Psoas muscle (tissue), 8 donors: ENCODE results near the gene RBMY1B. TPM values are rescaled to one million over a fixed set of nuclear protein-coding genes. Genes with fewer than 3 reads are reported as not detected.
"Not testable (repeated sequence)": the region's sequence is repeated elsewhere in the genome, so short reads cannot be mapped to it uniquely, and the experiment has no call there.

Source experiments
- ATAC-seq, 4 donors: fragments of 200-7000 bp; cut with Tn5 transposase; one replicate each; pipeline ENCODE4 v1.9.1; 2020; ENCODE audit warnings: moderate library complexity in 3 of 4, mild to moderate bottlenecking in 2 of 4
- DNase-seq, 2 donors: peaks; one replicate each; pipeline ENCODE4 v3.0.0-alpha.2; 2020
- H3K27ac ChIP-seq: fragments of 200-600 bp; one replicate; pipeline ENCODE4 v1.8.0; 2022
- H3K27me3 ChIP-seq, 3 donors: fragments of 200-600 bp in 1 of 3; one replicate each; pipeline versions ENCODE4 v1.6.1 to v1.8.0; 2013 to 2022; ENCODE audit warnings: low read length in 2 of 3, mild to moderate bottlenecking in 2 of 3, moderate library complexity in 1 of 3; ENCODE audit not compliant: insufficient read depth in 3 of 3
- H3K36me3 ChIP-seq, 2 donors: fragments of 200-600 bp in 1 of 2; one replicate each; pipeline versions ENCODE4 v1.6.1 to v1.8.0; 2013 to 2022; ENCODE audit warnings: low read depth in 1 of 2, mild to moderate bottlenecking in 1 of 2, moderate library complexity in 1 of 2; ENCODE audit not compliant: insufficient read depth in 1 of 2
- H3K4me1 ChIP-seq: fragments of 200-600 bp; one replicate; pipeline ENCODE4 v1.8.0; 2022
- H3K4me3 ChIP-seq: fragments of 200-600 bp; one replicate; pipeline ENCODE4 v1.8.0; 2022; ENCODE audit warnings: mild to moderate bottlenecking
- H3K9me3 ChIP-seq: fragments of 200-600 bp; one replicate; pipeline ENCODE4 v1.8.0; 2022
- CTCF ChIP-seq: fragments of 200-600 bp; IDR thresholded peaks from one replicate; pipeline ENCODE4 v1.8.0; 2022; ENCODE audit warnings: antibody characterized with exemption
- WGBS, 3 donors: extraction: QIAGEN DNeasy Blood & Tissue Kit; methylation state at CpG; one replicate each; pipeline versions ENCODE4 v1.1.6 to v1.1.7; 2013; 5-methylcytosine and 5-hydroxymethylcytosine counted together
- intact Hi-C, 2 donors: fragments of 100-400 bp; cut with DNase I; formaldehyde crosslinking; loops; one replicate each; pipeline versions ENCODE4 v1.11.0 to v1.14.2; 2022
- long read RNA-seq, 2 donors: library from polyadenylated mRNA; unstranded; transcript quantifications; one replicate each; pipeline ENCODE4 v2.0.0, GENCODE V29; 2021
- polyA plus RNA-seq, 3 donors: library from polyadenylated mRNA; stranded (reverse); fragments of 200-250 nt; gene quantifications; one replicate each; pipeline ENCODE4 v1.2.3, GENCODE V29; 2013
- total RNA-seq, 4 donors: library from RNA; stranded (reverse); fragmentation: NEBNext Ultra II Directional in 2 of 4; extraction: Animal tissue kit (Norgen Biotek cat#: 25700) in 2 of 4; gene quantifications; one replicate each; pipeline versions ENCODE4 v1.2.1 to v1.2.4, GENCODE V29; 2021 to 2023
- donor health status: healthy with polysubstance abuse.
- donor health status: DM: no; HTN: no; CAD: no; lungs with moderate emphysema.
- donor health status: Bipolar disorder and iron deficiency.
- donor health status: healthy.
- donor health status: DM: yes; HTN: yes; CAD: no.
- donor health status: DM: no; HTN: no; CAD: no.
- donor health status: DM: no; HTN: no; CAD: no.
- donor health status: DM: yes; HTN: yes; CAD: no.

The RBMY1B gene
- total RNA-seq: not detected
- polyA plus RNA-seq: not detected
- long read RNA-seq, donor 1: 0 reads
- long read RNA-seq, donor 2: 0 reads

- H3K27ac ChIP-seq, intact Hi-C loops, H3K27me3 ChIP-seq, H3K4me3 ChIP-seq, H3K9me3 ChIP-seq, H3K4me1 ChIP-seq, ATAC-seq, DNase-seq, H3K36me3 ChIP-seq: not testable (repeated sequence)
- no CpG with 5 or more reads among the region's 28 CpGs for WGBS, 3 donors
These were observed at the start of gene RBMY1B for GRCh38 chrY:21511038-21511437. RBMY1B (plus strand) TSS chrY:21511338; CDS start chrY:21513351, 2,013 bp downstream.

GRCh38 chrY:21462915-21463314 is 48.2 kb upstream of the RBMY1B start:
- H3K36me3 ChIP-seq, H3K4me3 ChIP-seq, H3K9me3 ChIP-seq, DNase-seq, H3K4me1 ChIP-seq, H3K27ac ChIP-seq, H3K27me3 ChIP-seq, intact Hi-C loops, ATAC-seq: not testable (repeated sequence)
- WGBS, 3 donors: 80 to 94% methylated on average over 1 of the region's 1 CpG; no CpG with 5 or more reads in 1 of the 3 donors

GRCh38 chrY:21482967-21483366 is 28.2 kb upstream of the RBMY1B start:
- H3K9me3 ChIP-seq: no peaks in the 10 kb centered on the region

GRCh38 chrY:21534579-21534978 is 23.4 kb downstream of the RBMY1B start, which contains the start of gene RBMY1A1:
RBMY1A1 (plus strand) TSS chrY:21534879; CDS start chrY:21536892, 2,013 bp downstream.
- H3K27ac ChIP-seq, H3K4me1 ChIP-seq, DNase-seq, H3K9me3 ChIP-seq, ATAC-seq, H3K36me3 ChIP-seq, H3K4me3 ChIP-seq, H3K27me3 ChIP-seq, intact Hi-C loops: not testable (repeated sequence)
- WGBS, 3 donors: no CpG with 5 or more reads among the region's 28 CpGs

More at GRCh38 chrY:21482967-21483366, 28.2 kb upstream of the RBMY1B start:
- WGBS, 3 donors: 11 to 22% methylated on average over 1 of the region's 1 CpG; no CpG with 5 or more reads in 1 of the 3 donors
- Histone ChIP-seq H3K36me3 (no peaks in the 10 kb centered on the region), H3K4me1 (no peaks in the 10 kb centered on the region), H3K4me3 (no peak overlapping the region), H3K27ac (no peak overlapping the region), H3K27me3 (no peaks in the 10 kb centered on the region)
- TF ChIP-seq CTCF: no peak
- no peak for DNase-seq
- ATAC-seq: no peak
- intact Hi-C loops: no loop called here

- H3K27ac ChIP-seq, intact Hi-C loops, H3K4me1 ChIP-seq, H3K4me3 ChIP-seq, H3K27me3 ChIP-seq, DNase-seq, H3K36me3 ChIP-seq, ATAC-seq, H3K9me3 ChIP-seq: not testable (repeated sequence)
- WGBS, 3 donors: no CpG with 5 or more reads among the region's 5 CpGs
These were observed 48.3 kb downstream of the RBMY1B start for GRCh38 chrY:21559316-21559984.

Other genes starting within 250 kb of the RBMY1B start
- gene RBMY1A1, start 23.5 kb downstream of the RBMY1B start, total RNA-seq: not detected
- not detected for gene RBMY1A1, start 23.5 kb downstream of the RBMY1B start, polyA plus RNA-seq